HT1080 (cell line): Measurements from ENCODE around the gene EMD. TPM values are rescaled to one million over a fixed set of nuclear protein-coding genes. Genes with fewer than 3 reads are reported as not detected.

Experiments used
- DNase-seq: peaks from one replicate; pipeline ENCODE4 v3.0.0-alpha.2; 2015; ENCODE audit warnings: low read depth
- small RNA-seq: library from RNA; depleted of rRNA; stranded (forward); fragments of <200 nt; gene quantifications from one replicate; pipeline ENCODE3, GENCODE V24; 2014
- total RNA-seq: library from RNA; depleted of rRNA; stranded (reverse); fragments of >200 nt; shearing (Covaris generic); gene quantifications from 2 replicates; pipeline ENCODE4 v1.2.3, GENCODE V29; 2014; rRNA removed

Gene EMD
- total RNA-seq, 1 experiment from 2014 or later, result 41.5 TPM

DNA sequence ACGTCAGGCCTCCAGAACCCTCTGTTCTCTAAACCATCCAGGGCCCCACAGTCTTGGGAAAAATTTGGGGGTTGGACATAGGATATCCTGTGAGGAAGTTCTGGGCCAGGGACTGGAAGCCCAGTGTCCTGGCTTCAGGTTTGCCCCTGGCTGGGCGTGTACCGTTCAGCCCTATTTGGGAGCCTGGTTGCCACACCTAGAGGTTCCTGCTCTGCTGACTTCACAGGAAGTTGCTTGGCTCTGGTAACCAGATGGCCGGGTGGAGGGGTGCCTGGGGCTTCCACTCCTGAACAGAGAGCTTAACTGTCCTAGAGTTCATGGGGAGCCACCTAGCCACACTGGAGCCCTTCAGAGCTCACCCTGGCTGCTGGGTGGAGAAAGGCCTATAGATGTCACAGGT is 33.4 kb downstream of the EMD start:
- DNase-seq, result no peak

DNA sequence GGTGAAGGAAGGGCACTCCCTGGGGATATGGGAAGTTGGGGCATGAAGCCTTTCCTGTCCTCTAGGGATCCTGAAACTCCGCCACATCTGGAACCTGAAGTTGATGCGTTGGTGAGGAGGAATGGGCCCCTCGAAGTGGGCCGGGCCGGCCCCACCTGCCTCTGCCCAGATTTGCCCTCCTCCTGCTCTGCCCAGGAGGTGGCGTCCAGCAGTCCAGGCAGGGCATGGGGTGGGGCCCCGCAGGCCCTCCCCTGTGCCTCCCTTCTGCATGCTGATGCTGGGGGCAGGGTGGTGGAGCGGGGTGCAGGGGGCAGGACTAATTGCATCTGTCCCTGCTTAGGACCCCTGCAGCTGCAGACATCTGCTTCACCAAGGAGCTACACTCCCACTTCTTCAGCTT is 34.0 kb downstream of the EMD start:
- no peak for DNase-seq

DNA sequence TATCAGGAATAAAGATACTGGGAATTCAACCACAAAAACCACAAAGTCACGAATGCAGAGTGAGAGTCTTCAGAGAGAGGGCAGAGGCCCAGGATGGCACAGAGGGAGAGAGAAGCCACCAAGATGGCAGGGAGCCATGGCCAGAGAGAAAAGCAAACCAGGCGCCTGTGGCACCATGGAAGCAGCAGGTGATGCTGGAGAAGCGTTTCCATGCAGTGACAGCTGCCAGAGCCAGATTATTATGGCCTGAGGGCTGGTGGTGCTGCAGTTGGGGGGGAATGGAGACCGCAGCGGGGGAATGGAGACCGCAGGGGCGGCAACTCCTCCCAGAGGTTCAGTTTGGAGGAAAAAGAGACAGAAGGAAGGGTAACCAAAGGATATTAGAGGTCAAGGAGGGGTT is 38.1 kb downstream of the EMD start:
- DNase-seq, result no peak

DNA sequence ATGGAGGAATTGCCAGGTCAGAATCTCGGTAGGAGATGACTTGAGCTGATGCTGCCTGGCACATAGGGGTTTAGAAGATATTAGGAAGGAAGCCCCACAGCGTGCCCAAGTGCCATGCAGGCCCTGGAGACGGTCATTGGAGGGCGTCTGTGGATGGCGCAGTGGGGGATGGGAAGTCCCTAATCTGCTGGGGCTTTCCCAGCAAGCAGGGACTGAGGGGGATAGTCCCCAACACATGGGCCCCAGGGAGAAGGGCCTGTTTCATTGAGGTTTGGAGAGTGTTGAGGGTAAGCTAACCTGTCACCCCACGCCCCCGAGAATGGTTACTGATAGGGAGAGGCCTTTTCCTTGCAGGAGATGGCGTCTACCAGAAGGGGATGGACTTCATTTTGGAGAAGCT is 40.1 kb downstream of the EMD start:
- no peak for DNase-seq

DNA sequence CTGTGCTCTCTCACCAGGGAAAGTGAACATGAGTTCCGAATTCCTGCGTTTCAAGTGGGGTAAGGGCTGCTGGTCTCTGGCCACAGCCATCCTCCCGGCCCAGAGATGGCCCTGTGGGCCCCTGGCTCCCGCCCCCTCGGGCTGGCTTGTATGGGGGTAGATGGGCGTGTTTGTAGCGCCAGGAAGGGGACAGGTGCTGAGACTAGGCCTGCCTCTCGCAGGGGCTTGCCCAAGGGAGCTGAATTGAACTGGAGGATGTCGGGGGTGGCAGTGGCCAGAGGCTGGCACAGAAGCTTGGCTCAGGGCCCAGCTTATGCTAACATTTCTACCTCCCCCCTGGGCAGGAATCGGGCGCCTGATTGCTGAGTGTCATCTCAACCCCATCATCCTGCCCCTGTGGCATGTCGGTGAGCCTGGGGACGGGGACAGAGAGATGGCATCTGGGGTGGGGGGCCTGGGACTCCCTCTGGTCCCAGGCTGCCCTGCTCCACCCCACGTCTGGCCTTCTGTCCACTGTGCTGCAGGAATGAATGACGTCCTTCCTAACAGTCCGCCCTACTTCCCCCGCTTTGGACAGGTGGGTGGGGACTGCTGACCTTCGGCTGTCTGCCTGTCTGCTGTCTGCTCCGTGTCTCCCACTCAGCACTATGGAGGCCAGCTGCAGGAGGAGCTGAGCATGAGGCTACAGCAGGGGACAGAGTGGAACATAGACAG is 40.8 kb downstream of the EMD start:
- no peak for DNase-seq

DNA sequence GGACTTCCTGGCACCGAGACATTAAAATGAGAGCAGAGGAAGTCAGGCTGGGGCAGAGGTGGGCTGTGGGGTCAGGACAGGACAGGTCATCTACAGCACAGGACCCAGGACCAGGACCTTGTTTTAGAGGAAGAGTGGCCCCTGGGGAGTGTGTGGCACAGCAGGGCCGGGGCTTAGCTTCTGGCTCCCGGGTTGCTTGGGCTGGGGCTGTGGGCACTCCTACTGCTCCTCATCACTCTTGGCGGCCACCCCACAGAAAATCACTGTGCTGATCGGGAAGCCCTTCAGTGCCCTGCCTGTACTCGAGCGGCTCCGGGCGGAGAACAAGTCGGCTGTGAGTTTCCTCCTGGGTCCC is 41.3 kb downstream of the EMD start:
- DNase-seq, result no peak

DNA sequence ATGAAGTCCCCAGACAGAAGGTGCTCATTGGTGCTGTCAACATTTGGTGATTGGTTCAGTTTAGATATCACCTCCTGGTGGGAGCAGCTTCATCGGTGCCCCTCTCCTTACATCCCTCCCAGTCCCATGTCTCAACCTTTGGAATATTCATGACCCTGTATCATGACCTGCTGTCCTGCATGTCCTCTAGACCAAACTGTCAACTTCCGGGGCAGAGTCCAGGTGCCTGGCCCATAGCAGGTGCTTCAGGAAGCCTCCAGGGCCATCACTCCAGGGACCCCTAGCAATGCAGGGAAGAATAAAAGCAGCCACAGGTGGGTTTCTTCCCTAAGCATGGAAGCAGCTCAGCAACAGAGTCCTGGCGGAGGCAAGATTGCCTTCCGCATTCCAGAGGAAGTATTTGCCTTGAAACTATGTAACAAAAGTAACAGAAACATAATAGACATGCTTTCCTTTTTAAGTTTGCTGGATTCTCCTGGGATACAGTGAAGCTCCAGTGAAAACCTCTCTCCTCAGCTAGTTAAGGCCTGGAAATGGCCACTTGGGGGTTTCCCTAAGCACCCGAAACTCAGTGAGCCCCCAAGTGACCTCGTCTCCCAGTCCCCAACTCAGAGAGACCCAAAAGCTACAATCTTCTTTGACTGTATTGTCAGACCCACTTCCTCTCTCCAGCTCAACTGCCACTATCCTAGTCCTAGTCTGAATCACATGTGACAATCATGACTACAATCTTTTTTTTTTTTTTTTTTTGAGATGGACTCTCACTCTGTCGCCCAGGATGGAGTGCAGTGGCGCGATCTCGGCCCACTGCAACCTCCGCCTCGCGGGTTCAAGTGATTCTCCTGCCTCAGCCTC is 48.0 kb downstream of the EMD start:
- DNase-seq, result no peak

DNA sequence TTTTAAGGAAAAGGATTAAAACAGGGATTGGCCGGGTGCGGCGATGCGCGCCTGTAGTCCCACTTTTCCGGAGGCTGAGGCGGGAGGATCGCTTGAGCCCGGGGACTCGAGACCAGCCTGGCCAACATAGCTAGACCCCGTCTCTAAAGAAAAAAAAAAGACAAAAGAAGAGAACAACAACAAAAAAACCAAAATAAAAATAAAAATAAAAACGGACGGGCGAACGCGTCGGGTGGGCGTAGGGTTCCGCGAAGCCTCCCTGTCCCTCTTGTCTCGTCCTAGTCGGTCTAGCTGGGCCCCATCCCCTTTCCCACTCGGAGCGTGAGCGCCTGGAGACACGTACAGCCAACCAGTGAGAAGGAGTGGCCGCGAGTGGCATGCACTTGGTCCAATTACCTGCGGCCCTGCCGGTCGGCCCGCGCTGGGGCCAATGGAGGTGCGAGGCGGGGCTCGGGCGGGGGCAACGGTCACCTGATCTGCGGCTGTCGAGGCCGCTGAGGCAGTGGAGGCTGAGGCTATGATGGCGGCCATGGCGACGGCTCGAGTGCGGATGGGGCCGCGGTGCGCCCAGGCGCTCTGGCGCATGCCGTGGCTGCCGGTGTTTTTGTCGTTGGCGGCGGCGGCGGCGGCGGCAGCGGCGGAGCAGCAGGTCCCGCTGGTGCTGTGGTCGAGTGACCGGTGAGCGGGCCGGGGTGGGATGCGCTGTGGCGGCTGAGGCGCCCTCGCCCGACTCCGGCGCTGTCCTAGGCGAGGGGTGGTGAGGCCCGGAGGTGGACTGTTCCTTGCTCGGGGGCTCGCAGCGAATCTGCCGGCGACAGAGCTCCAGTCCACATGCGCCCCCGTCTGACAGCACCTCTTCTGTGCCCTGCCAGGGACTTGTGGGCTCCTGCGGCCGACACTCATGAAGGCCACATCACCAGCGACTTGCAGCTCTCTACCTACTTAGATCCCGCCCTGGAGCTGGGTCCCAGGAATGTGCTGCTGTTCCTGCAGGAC is 49.4 kb downstream of the EMD start, which contains the start of gene ATP6AP1:
ATP6AP1 (plus strand) TSS at position 502 of the 996 bp plus-strand sequence; CDS start at position 518, 16 bp downstream.
- DNase-seq, result peak; percentile 92

DNA sequence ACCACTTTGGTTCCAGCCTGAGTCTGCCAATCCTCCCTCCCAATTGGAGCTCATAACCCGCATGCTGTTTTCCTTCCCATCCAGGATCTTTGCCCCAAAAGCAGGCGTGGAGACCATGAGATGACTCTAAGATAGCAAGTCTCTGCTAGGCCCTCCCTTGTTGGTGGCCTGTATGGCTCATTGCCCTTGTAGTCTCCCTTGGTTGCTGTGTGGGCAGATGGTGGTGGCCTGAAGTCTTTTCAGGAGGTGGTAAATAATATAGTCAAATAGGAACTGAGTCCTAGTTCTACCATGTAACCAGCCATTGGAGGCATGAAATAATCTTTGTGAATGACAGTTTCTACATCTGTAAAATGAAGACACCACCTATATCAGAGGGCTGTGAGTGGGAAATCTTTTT is 50.6 kb downstream of the EMD start:
- DNase-seq, result no peak

DNA sequence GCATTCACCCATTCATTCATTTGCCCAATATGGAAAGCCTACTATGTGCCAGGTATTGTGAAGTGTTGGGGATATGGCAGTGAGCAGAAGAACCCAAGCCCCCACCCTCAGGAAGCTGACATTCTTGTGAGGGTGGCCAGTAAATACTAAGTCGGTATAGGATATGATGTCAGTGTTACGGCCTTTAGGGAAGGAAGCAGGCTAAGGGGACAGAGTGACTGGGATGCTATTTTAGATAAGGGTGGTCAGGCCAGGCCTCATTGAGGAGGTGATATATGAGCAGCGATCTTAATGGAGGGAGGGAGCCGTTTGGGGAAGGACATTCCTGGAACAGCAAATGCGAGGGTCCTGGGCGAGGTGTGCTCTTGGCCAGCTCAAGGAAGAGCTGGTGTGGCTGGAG is 51.4 kb downstream of the EMD start:
- no peak for DNase-seq

DNA sequence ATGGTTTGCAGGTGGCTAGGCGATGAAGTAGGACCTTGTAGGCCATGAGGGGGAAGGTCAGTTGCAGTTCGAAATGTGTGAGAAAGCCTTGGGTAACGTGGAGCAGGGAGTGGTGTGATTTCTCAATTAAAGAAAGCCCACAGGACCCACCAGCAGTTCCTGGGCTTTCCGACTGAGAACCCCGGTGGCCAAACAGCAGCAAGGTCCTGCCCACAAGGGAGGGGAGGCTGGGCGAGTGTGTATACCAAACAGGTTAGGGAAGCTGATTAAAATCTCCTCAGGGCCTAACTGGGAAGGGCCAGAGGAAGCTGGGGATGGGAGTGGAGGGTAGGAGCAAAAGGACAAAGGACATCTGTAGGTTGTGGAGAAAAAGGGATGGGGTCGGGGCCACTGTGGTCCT is 51.8 kb downstream of the EMD start:
- no peak for DNase-seq

Small RNAs within 50 kb of the gene (small RNA-seq; reads per million reads assigned to genes)
- gene SNORA70, result not detected

Other genes starting within 250 kb of the EMD start
- gene OPN1LW, start 235.1 kb upstream of the EMD start, total RNA-seq, result not detected in 2 replicates
- not detected in 2 replicates for gene OPN1MW, start 196.7 kb upstream of the EMD start, total RNA-seq
- gene OPN1MW2, start 159.5 kb upstream of the EMD start, total RNA-seq, result not detected in 2 replicates
- not detected in 2 replicates for gene OPN1MW3, start 121.7 kb upstream of the EMD start, total RNA-seq
- gene TEX28, start 84.2 kb upstream of the EMD start, total RNA-seq, result not detected in 2 replicates
- gene TKTL1, start 83.5 kb upstream of the EMD start, total RNA-seq, result not detected in 2 replicates
- 1,291 and 1,336 TPM in 2 replicates for gene FLNA, start 4.7 kb upstream of the EMD start, total RNA-seq
- gene RPL10, start 19.1 kb downstream of the EMD start, total RNA-seq, result 3,228 and 3,649 TPM in 2 replicates
- 52.7 and 59.7 TPM in 2 replicates for gene DNASE1L1, start 30.0 kb downstream of the EMD start, total RNA-seq
- 16.6 and 24.8 TPM in 2 replicates for gene TAFAZZIN, start 32.2 kb downstream of the EMD start, total RNA-seq
- gene ATP6AP1, start 49.4 kb downstream of the EMD start, total RNA-seq, result 30.5 and 44.4 TPM in 2 replicates
- 64.4 and 92.9 TPM in 2 replicates for gene GDI1, start 57.9 kb downstream of the EMD start, total RNA-seq
- gene FAM50A, start 64.8 kb downstream of the EMD start, total RNA-seq, result 36.6 and 37.4 TPM in 2 replicates
- 3.4 and 4.0 TPM in 2 replicates for gene PLXNA3, start 79.0 kb downstream of the EMD start, total RNA-seq
- gene LAGE3, start 100.0 kb downstream of the EMD start, total RNA-seq, result 37.4 and 40.2 TPM in 2 replicates
- gene UBL4A, start 107.3 kb downstream of the EMD start, total RNA-seq, result 54.5 and 61.7 TPM in 2 replicates
- 26.9 and 28.0 TPM in 2 replicates for gene SLC10A3, start 111.3 kb downstream of the EMD start, total RNA-seq
- 20.2 and 22.9 TPM in 2 replicates for gene FAM3A, start 136.9 kb downstream of the EMD start, total RNA-seq
- 51.6 and 63.7 TPM in 2 replicates for gene G6PD, start 167.6 kb downstream of the EMD start, total RNA-seq
- gene IKBKG, start 168.3 kb downstream of the EMD start, total RNA-seq, result 31.9 and 45.0 TPM in 2 replicates
- 130 and 312 TPM in 2 replicates for gene CTAG1A, start 205.8 kb downstream of the EMD start, total RNA-seq
- 11.9 and 128 TPM in 2 replicates for gene CTAG1B, start 240.0 kb downstream of the EMD start, total RNA-seq